B cell (primary cell): ENCODE results near the gene GRAMD2A.

Source experiments
- CTCF ChIP-seq: fragments of 200-600 bp; IDR thresholded peaks from one replicate; pipeline ENCODE4 v1.8.0; 2022; ENCODE audit warnings: antibody characterized with exemption, mild to moderate bottlenecking
- EZH2 ChIP-seq: IDR thresholded peaks from 2 replicates; pipeline ENCODE4 v1.6.1; 2012; ENCODE audit warnings: borderline replicate concordance, low read depth, mild to moderate bottlenecking, moderate library complexity, low read length; ENCODE audit not compliant: insufficient read depth, poor library complexity, severe bottlenecking

DNA sequence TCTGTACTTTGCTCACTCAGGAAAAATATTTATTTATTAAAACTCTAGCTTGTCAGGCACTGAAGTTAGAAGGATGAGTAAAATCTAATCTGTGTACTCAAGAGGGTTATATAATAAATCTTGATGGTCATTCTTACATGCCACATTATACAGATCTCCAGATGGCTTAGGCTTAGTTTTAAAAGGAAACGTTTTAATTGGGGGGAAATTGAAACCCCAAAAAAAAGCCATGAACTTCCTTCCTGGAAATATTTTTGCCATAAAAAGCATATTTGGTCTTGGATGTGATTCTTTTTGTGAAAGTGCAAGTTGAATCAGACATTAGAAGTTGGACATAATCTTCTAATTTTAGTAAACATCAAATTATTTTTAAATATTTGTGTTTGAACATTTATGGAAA lies 73.4 kb downstream of the GRAMD2A start:
- TF ChIP-seq CTCF (no peak), EZH2 (no peak)
